Endothelial cell of umbilical vein (primary cell): Measurements from ENCODE around the gene PRKAR1B. TPM values are rescaled to one million over a fixed set of nuclear protein-coding genes. Genes with fewer than 3 reads are reported as not detected.

ENCODE experiments used
- BruUV-seq: library from RNA; stranded (reverse); fragments of 400-500 nt; replicated peaks from 2 replicates; lab custom pipeline; 2021; lab: Mats Ljungman, UMichigan
- CTCF ChIA-PET: fragments of 300-600, 350-600 bp; sonication (Branson Sonifier 250); formaldehyde crosslinking; loops from one replicate; lab custom pipeline; 2021; ENCODE audit warnings: antibody characterized with exemption, inconsistent platforms; lab: Charles Lee
- POLR2A ChIA-PET: fragments of 300-600, 350-600 bp; sonication (Branson Sonifier 250); formaldehyde crosslinking; loops from one replicate; lab custom pipeline; 2021; ENCODE audit warnings: antibody characterized with exemption, inconsistent platforms; lab: Charles Lee
- DNase-seq: peaks from one replicate; pipeline ENCODE4 v3.0.0-alpha.2; 2011; ENCODE audit warnings: low read depth, low spot score
- FAIRE-seq: peaks from 2 replicates; lab custom pipeline; 2011; peaks lifted over from hg19 to GRCh38; lab: Jason Lieb, UNC
- H2AFZ ChIP-seq: 2 replicates; pipeline ENCODE4 v1.6.0; 2012; ENCODE audit warnings: low read depth, low read length, control low read depth, inconsistent platforms
- H3K27ac ChIP-seq: 2 replicates; pipeline ENCODE4 v1.5.1; 2011; ENCODE audit warnings: low read depth, mild to moderate bottlenecking, control low read depth, low read length, moderate library complexity; ENCODE audit not compliant: insufficient read depth
- H3K27me3 ChIP-seq, 2 experiments: 2 replicates each; pipeline versions ENCODE4 v1.6.0 to v1.6.1; 2011; ENCODE audit warnings: low read length in 2 of 2, mixed read lengths in 1 of 2; ENCODE audit not compliant: control insufficient read depth in 2 of 2, insufficient read depth in 2 of 2
- H3K36me3 ChIP-seq, 2 experiments: 2 replicates in 1 of 2; 3 replicates in 1 of 2; pipeline ENCODE4 v1.5.1; 2011; ENCODE audit warnings: low read length in 2 of 2, mild to moderate bottlenecking in 1 of 2, moderate library complexity in 1 of 2; ENCODE audit not compliant: control insufficient read depth in 2 of 2, insufficient read depth in 2 of 2; ENCODE audit errors: extremely low read depth in 1 of 2
- H3K4me1 ChIP-seq: 3 replicates; pipeline ENCODE4 v1.5.1; 2011; ENCODE audit warnings: mild to moderate bottlenecking, low read length; ENCODE audit not compliant: control insufficient read depth, insufficient read depth; ENCODE audit errors: extremely low read depth
- H3K4me2 ChIP-seq: 2 replicates; pipeline ENCODE4 v1.6.1; 2011; ENCODE audit warnings: low read length, control low read depth, mixed read lengths; ENCODE audit not compliant: insufficient read depth
- H3K4me3 ChIP-seq, 3 experiments: fragments of 200-600 bp in 1 of 3; sonication (generic), shearing (Covaris generic) in 1 of 3; replicated peaks in 1 of 3; 2 replicates each; pipeline ENCODE4 v1.5.1; 2011 to 2016; ENCODE audit warnings: control low read depth in 3 of 3, low read length in 3 of 3, mild to moderate bottlenecking in 2 of 3, inconsistent platforms in 1 of 3, low read depth in 1 of 3, moderate library complexity in 1 of 3; ENCODE audit not compliant: insufficient read depth in 1 of 3
- H3K79me2 ChIP-seq: 2 replicates; pipeline ENCODE4 v1.6.0; 2012; ENCODE audit warnings: low read length, inconsistent platforms; ENCODE audit not compliant: control insufficient read depth, insufficient read depth
- H3K9ac ChIP-seq: replicated peaks from 2 replicates; pipeline ENCODE3; 2011; ENCODE audit warnings: low read length, control low read depth; ENCODE audit not compliant: insufficient read depth; ENCODE audit errors: extremely low read depth
- H3K9me1 ChIP-seq: replicated peaks from 3 replicates; pipeline ENCODE4 v1.6.0; 2011; ENCODE audit warnings: mild to moderate bottlenecking, low read length; ENCODE audit not compliant: control insufficient read depth, insufficient read depth; ENCODE audit errors: extremely low read depth
- H3K9me3 ChIP-seq: replicated peaks from 2 replicates; pipeline ENCODE4 v1.5.1; 2012; ENCODE audit warnings: low read length, inconsistent platforms; ENCODE audit not compliant: control insufficient read depth, insufficient read depth
- H4K20me1 ChIP-seq: replicated peaks from 2 replicates; pipeline ENCODE3; 2011; ENCODE audit warnings: mild to moderate bottlenecking, low read length; ENCODE audit not compliant: control insufficient read depth, insufficient read depth; ENCODE audit errors: extremely low read depth
- EZH2 ChIP-seq: IDR thresholded peaks from 2 replicates; pipeline ENCODE4 v1.6.1; 2012; ENCODE audit warnings: borderline replicate concordance, low read depth, mild to moderate bottlenecking, moderate library complexity, low read length, inconsistent platforms; ENCODE audit not compliant: severe bottlenecking
- FOS ChIP-seq: IDR thresholded peaks from 2 replicates; pipeline ENCODE4 v1.6.1; 2011; ENCODE audit warnings: mild to moderate bottlenecking, low read length, moderate library complexity, borderline replicate concordance; ENCODE audit not compliant: insufficient read depth
- GATA2 ChIP-seq: IDR thresholded peaks from 2 replicates; pipeline ENCODE4 v1.7.0; 2011; ENCODE audit warnings: low read depth, mild to moderate bottlenecking, moderate library complexity, mixed read lengths, low read length; ENCODE audit not compliant: insufficient read length, insufficient read depth
- JUN ChIP-seq: IDR thresholded peaks from 2 replicates; pipeline ENCODE4 v1.6.1; 2011; ENCODE audit warnings: borderline replicate concordance, low read depth; ENCODE audit not compliant: insufficient read length, insufficient read depth
- MAX ChIP-seq: IDR thresholded peaks from 2 replicates; pipeline ENCODE4 v1.6.1; 2011; ENCODE audit not compliant: insufficient read depth, insufficient read length
- MYC ChIP-seq: IDR thresholded peaks from one replicate; pipeline ENCODE4 v1.6.1; 2011; ENCODE audit warnings: mild to moderate bottlenecking, low read depth, low read length
- POLR2A ChIP-seq: IDR thresholded peaks from 2 replicates; pipeline ENCODE4 v1.6.1; 2012; ENCODE audit warnings: low read depth, mild to moderate bottlenecking, control low read depth, low read length
- POLR2AphosphoS5 ChIP-seq: IDR thresholded peaks from 2 replicates; pipeline ENCODE4 v1.6.1; 2012; ENCODE audit warnings: low read depth, mild to moderate bottlenecking, control low read depth, low read length, moderate library complexity; ENCODE audit not compliant: insufficient read depth
- dilution Hi-C: fragments of 300-500 bp; cut with MboI; formaldehyde crosslinking; loops from one replicate; pipeline ENCODE4 v1.15.0; 2019; ENCODE audit warnings: low sequenced_read_pairs; ENCODE audit not compliant: extremely low pct_ligation_motif_present
- intact Hi-C: fragments of 100-400 bp; cut with micrococcal nuclease; formaldehyde crosslinking; loops from one replicate; pipeline ENCODE4 v1.10.0; 2022
- polyA plus RNA-seq, 4 experiments: library from polyadenylated mRNA; depleted of rRNA in 3 of 4; stranded (reverse) in 3 of 4; unstranded in 1 of 4; fragments of >200 nt; gene quantifications; 2 replicates each; pipeline versions ENCODE4 v1.2.1 to v1.2.3, GENCODE V29; 2011 to 2012; ENCODE audit warnings: missing spikeins in 1 of 4
- total RNA-seq: library from RNA; stranded (reverse); gene quantifications from 2 replicates; pipeline ENCODE4 v1.2.3, GENCODE V29; 2021
- TF ChIP-seq, protein P1 (sequence below), 2 donors: IDR thresholded peaks; 1 replicate in 1 of 2; 2 replicates in 1 of 2; pipeline ENCODE4 v1.5.1; 2011; ENCODE audit warnings: low read length in 2 of 2, mild to moderate bottlenecking in 2 of 2, moderate library complexity in 2 of 2, control low read depth in 1 of 2, inconsistent platforms in 1 of 2, low read depth in 1 of 2; ENCODE audit not compliant: insufficient read depth in 1 of 2; ENCODE audit errors: extremely low read depth in 1 of 2

PRKAR1B gene
- total and polyA plus RNA-seq, 2 donors (not counting 3 experiments of a cell fraction or from before 2014, with no cell fraction given) = 15.4 to 29.2 TPM

GRCh38 chr7:653829-654764, 73.0 kb downstream of the PRKAR1B start:
- intact Hi-C loops (no loop called here), dilution Hi-C loops (no loop called here)
- Histone ChIP-seq H3K4me1 (no peaks in the 10 kb centered on the region), H3K9ac (no peak overlapping the region), H3K27ac (no peak overlapping the region), H3K27me3 (no peaks in the 10 kb centered on the region), H2AFZ (no peak overlapping the region), H3K9me3 (no peaks in the 10 kb centered on the region), H3K36me3 (no peaks in the 10 kb centered on the region), H3K4me3 (no peak overlapping the region), H4K20me1 (no peaks in the 10 kb centered on the region), H3K4me2 (no peak overlapping the region), H3K9me1 (no peaks in the 10 kb centered on the region), H3K79me2 (no peaks in the 10 kb centered on the region)
- BruUV-seq = no TSS peak
- no peak for TF ChIP-seq POLR2AphosphoS5
- POLR2A ChIA-PET = no interaction called here
- CTCF ChIA-PET = no interaction called here
- FAIRE-seq (no peak), DNase-seq (no peak)

DNA sequence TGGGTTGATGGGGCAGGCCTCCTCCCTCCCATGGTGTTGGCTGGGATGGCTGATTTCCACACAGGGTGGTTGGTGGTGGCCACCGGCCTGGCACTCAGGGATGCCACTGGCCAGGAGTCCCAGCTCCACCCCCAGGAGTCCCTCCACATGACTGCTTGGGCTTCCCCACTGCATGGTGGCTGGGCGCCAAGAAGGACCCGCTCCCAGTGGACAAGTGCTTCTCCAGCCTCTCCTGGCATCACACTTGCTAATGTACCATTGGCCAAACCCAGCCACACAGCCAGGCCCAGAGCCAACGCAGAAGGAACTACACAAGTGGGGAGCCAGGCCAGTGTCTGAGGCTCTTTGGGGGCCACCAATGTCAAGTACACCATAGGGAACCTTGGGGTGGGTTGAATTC, 74.2 kb downstream of the PRKAR1B start:
- no peaks in the 10 kb centered on the region for H3K4me1 ChIP-seq
- no peak overlapping the region for H3K4me2 ChIP-seq
- ChIA-PET CTCF (no interaction called here), POLR2A (no interaction called here)
- H4K20me1 ChIP-seq = no peaks in the 10 kb centered on the region
- H3K36me3 ChIP-seq = no peaks in the 10 kb centered on the region
- no peak overlapping the region for H2AFZ ChIP-seq
- dilution Hi-C loops (no loop called here), intact Hi-C loops (no loop called here)
- no peaks in the 10 kb centered on the region for H3K27me3 ChIP-seq
- FAIRE-seq = no peak
- BruUV-seq = no TSS peak
- H3K4me3 ChIP-seq = no peak overlapping the region
- TF ChIP-seq JUN (no peak), GATA2 (no peak), EZH2 (no peak), POLR2A (no peak), POLR2AphosphoS5 (no peak), MAX (no peak), MYC (no peak), FOS (no peak)
- TF ChIP-seq, protein P1, sequence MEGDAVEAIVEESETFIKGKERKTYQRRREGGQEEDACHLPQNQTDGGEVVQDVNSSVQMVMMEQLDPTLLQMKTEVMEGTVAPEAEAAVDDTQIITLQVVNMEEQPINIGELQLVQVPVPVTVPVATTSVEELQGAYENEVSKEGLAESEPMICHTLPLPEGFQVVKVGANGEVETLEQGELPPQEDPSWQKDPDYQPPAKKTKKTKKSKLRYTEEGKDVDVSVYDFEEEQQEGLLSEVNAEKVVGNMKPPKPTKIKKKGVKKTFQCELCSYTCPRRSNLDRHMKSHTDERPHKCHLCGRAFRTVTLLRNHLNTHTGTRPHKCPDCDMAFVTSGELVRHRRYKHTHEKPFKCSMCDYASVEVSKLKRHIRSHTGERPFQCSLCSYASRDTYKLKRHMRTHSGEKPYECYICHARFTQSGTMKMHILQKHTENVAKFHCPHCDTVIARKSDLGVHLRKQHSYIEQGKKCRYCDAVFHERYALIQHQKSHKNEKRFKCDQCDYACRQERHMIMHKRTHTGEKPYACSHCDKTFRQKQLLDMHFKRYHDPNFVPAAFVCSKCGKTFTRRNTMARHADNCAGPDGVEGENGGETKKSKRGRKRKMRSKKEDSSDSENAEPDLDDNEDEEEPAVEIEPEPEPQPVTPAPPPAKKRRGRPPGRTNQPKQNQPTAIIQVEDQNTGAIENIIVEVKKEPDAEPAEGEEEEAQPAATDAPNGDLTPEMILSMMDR (IDR thresholded peaks at IDR 0.05; ENCODE audit: extremely low read depth in 1 of 2, insufficient read depth in 1 of 2, low read depth in 1 of 2, low read length in 2 of 2) = no peak
- no peak for DNase-seq
- H3K9me3 ChIP-seq = no peaks in the 10 kb centered on the region
- no peaks in the 10 kb centered on the region for H3K9me1 ChIP-seq
- no peak overlapping the region for H3K27ac ChIP-seq
- H3K9ac ChIP-seq = no peak overlapping the region
- no peaks in the 10 kb centered on the region for H3K79me2 ChIP-seq
